ENCODE measurements around the gene SEMA6B. TPM values are rescaled to one million over a fixed set of nuclear protein-coding genes. Genes with fewer than 3 reads are reported as not detected.

SEMA6B gene
- total RNA-seq, 1 donor from 2014 or later, result 25.3 TPM

- peaks cover 6% of the 10 kb centered on the region for H3K27me3 Mint-ChIP-seq (ENCODE audit: low read depth)
- peaks cover 7% of the 10 kb centered on the region for H3K4me1 Mint-ChIP-seq
- H3K36me3 Mint-ChIP-seq (ENCODE audit: low read depth), result no peaks in the 10 kb centered on the region
- no peak overlapping the region for H3K4me3 Mint-ChIP-seq
- H3K9me3 Mint-ChIP-seq, result no peaks in the 10 kb centered on the region
- H3K27ac Mint-ChIP-seq (ENCODE audit: unreplicated experiment), result no peak overlapping the region
- TF ChIP-seq CTCF (conservative IDR thresholded peaks at IDR 0.05), result no peak
- no peak for DNase-seq (ENCODE audit: low read depth, low spot score)
These were observed 42.8 kb upstream of the SEMA6B start for GRCh38 chr19:4602173-4602788.

DNA sequence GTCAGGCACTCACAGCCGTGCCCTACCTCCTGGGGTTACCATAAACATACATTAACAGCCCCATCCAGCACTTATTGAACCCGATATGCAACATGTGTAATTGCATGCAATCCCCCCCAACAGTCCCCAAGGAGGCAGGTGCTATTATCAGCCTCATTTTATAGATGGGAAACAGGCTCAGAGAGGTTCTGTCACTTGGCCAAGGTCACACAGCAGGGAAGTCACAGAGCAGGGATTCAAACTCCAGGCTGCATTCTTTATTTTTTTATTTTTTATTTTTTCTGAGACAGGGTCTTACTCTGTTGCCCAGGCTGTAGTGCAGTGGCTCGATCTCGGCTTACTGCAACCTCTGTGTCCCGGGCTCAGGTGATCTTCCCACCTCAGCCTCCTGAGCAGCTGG is 41.4 kb upstream of the SEMA6B start:
- peaks cover 5% of the 10 kb centered on the region for H3K4me1 Mint-ChIP-seq
- peaks cover 9% of the 10 kb centered on the region for H3K27me3 Mint-ChIP-seq (ENCODE audit: low read depth)
- DNase-seq (ENCODE audit: low read depth, low spot score), result no peak
- TF ChIP-seq CTCF (conservative IDR thresholded peaks at IDR 0.05), result no peak
- no peaks in the 10 kb centered on the region for H3K36me3 Mint-ChIP-seq (ENCODE audit: low read depth)
- H3K9me3 Mint-ChIP-seq, result no peaks in the 10 kb centered on the region
- H3K4me3 Mint-ChIP-seq, result no peak overlapping the region
- no peak overlapping the region for H3K27ac Mint-ChIP-seq (ENCODE audit: unreplicated experiment)

GRCh38 chr19:4600082-4600481 is 40.6 kb upstream of the SEMA6B start:
- Mint-ChIP-seq H3K9me3 (no peaks in the 10 kb centered on the region), H3K36me3 (ENCODE audit: low read depth) (no peaks in the 10 kb centered on the region), H3K27me3 (ENCODE audit: low read depth) (peaks cover 9% of the 10 kb centered on the region), H3K27ac (ENCODE audit: unreplicated experiment) (no peak overlapping the region), H3K4me1 (peaks cover 5% of the 10 kb centered on the region), H3K4me3 (no peak overlapping the region)
- DNase-seq (ENCODE audit: low read depth, low spot score), result no peak
- TF ChIP-seq CTCF (conservative IDR thresholded peaks at IDR 0.05), result no peak

DNA sequence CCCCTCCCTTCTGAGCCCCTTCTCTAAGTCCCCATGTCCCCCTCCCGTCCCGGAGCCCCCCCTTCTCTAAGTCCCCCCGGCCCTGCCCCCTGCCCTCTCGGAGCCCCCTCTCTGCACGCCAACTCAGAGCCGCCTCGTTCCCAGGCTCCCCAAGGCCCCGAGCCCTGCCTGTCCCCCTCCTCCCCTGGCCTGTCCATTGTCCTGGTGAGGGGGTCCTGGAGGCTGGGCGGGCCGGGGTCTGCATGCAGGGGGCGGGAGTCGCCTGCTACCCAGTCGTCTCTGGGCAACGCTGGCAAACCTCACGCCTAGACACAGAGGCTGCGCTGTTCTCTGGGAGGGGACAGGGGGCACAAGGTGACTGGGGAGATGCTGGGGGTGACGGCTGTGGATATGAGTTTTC is 39.2 kb upstream of the SEMA6B start:
- no peak for TF ChIP-seq CTCF (conservative IDR thresholded peaks at IDR 0.05)
- no peak for DNase-seq (ENCODE audit: low read depth, low spot score)

DNA sequence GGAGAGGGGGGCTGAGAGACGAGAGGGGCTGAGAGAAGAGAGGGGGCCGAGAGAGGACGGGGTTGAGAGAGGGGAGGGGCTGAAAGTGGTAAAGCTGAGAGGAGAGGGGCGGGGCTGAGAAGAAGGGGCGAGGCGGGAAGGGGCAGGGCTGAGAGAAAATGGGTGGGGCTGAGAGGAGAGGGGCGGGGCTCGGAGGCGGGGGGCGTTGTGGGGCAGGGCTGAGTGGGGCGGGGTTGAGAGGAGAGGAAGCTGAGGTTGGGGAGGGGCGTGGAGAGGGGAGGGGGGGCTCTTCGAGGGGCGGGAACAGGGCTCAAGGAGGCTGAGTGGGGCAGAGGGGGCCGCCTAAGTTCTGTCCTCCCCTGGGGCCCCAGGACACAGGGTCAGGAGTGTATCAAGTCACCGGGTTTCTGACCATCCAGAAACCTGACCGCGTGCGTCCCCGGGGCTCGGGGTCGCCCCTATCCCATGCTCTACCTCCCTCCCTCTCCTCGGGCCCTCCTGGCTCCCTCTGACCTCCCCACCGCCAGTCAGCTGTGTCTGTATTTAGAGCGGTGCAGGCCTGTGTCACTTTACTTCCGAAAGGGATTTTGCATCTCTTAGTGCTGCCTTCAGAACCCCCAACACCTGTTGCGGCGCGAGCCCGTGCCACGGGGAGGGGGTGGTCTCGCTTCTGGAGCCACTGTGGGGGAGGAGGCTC is 38.6 kb upstream of the SEMA6B start:
- no peak overlapping the region for H3K27ac Mint-ChIP-seq (ENCODE audit: unreplicated experiment)
- peak; percentile 61 for DNase-seq (ENCODE audit: low read depth, low spot score)
- H3K27me3 Mint-ChIP-seq (ENCODE audit: low read depth), result peaks cover 14% of the 10 kb centered on the region
- no peaks in the 10 kb centered on the region for H3K36me3 Mint-ChIP-seq (ENCODE audit: low read depth)
- TF ChIP-seq CTCF (conservative IDR thresholded peaks at IDR 0.05), result no peak
- no peaks in the 10 kb centered on the region for H3K9me3 Mint-ChIP-seq
- peak overlapping the region; percentile 74 for H3K4me3 Mint-ChIP-seq
- peaks cover 9% of the 10 kb centered on the region for H3K4me1 Mint-ChIP-seq

More for the DNA sequence above, 39.2 kb upstream of the SEMA6B start:
- Mint-ChIP-seq H3K4me1 (peaks cover 9% of the 10 kb centered on the region), H3K36me3 (ENCODE audit: low read depth) (no peaks in the 10 kb centered on the region), H3K27ac (ENCODE audit: unreplicated experiment) (no peak overlapping the region), H3K27me3 (ENCODE audit: low read depth) (peaks cover 14% of the 10 kb centered on the region), H3K4me3 (peak overlapping the region; percentile 74), H3K9me3 (no peaks in the 10 kb centered on the region)
